H9 (cell line): ENCODE data around the gene CFAP99. TPM values are rescaled to one million over a fixed set of nuclear protein-coding genes. Genes with fewer than 3 reads are reported as not detected.

ENCODE experiments used
- DNase-seq: peaks from one replicate; pipeline ENCODE4 v3.0.0-alpha.2; 2017
- H2AFZ ChIP-seq: one replicate; pipeline ENCODE4 v1.6.1; 2013; ENCODE audit warnings: mild to moderate bottlenecking, low read length, control low read depth, moderate library complexity
- H2AK5ac ChIP-seq: 2 replicates; pipeline ENCODE4 v1.6.1; 2013; ENCODE audit warnings: low read length, control low read depth, mixed read lengths; ENCODE audit not compliant: insufficient read length
- H2BK120ac ChIP-seq: one replicate; pipeline ENCODE4 v1.6.1; 2013; ENCODE audit warnings: low read depth, mild to moderate bottlenecking, low read length, control low read depth, inconsistent platforms; ENCODE audit not compliant: poor library complexity, severe bottlenecking
- H2BK12ac ChIP-seq: 2 replicates; pipeline ENCODE4 v1.6.1; 2013; ENCODE audit warnings: low read length, control low read depth, mixed read lengths, low read depth; ENCODE audit not compliant: insufficient read length
- H2BK15ac ChIP-seq: 2 replicates; pipeline ENCODE4 v1.6.1; 2013; ENCODE audit warnings: low read depth, low read length, control low read depth
- H2BK20ac ChIP-seq: one replicate; pipeline ENCODE4 v1.6.1; 2013; ENCODE audit warnings: low read depth, mild to moderate bottlenecking, low read length, control low read depth, inconsistent platforms; ENCODE audit not compliant: poor library complexity, severe bottlenecking
- H2BK5ac ChIP-seq: 2 replicates; pipeline ENCODE4 v1.6.1; 2013; ENCODE audit warnings: low read length, control low read depth, mixed read lengths; ENCODE audit not compliant: insufficient read length
- H3K14ac ChIP-seq: 2 replicates; pipeline ENCODE4 v1.6.1; 2013; ENCODE audit warnings: low read length, control low read depth; ENCODE audit not compliant: insufficient read depth
- H3K18ac ChIP-seq: 2 replicates; pipeline ENCODE4 v1.6.1; 2013; ENCODE audit warnings: low read depth, mild to moderate bottlenecking, mixed read lengths, low read length, control low read depth; ENCODE audit not compliant: insufficient read length
- H3K23ac ChIP-seq: 2 replicates; pipeline ENCODE4 v1.6.1; 2013; ENCODE audit warnings: low read length, control low read depth, mixed read lengths, low read depth; ENCODE audit not compliant: insufficient read length
- H3K23me2 ChIP-seq: 2 replicates; pipeline ENCODE4 v1.6.1; 2013; ENCODE audit warnings: low read depth, mild to moderate bottlenecking, mixed read lengths, low read length, control low read depth; ENCODE audit not compliant: insufficient read length, poor library complexity, severe bottlenecking
- H3K27ac ChIP-seq: 2 replicates; pipeline ENCODE4 v1.5.1; 2013; ENCODE audit warnings: low read length, control low read depth, mixed read lengths, low read depth; ENCODE audit not compliant: insufficient read length
- H3K27me3 ChIP-seq: 2 replicates; pipeline ENCODE4 v1.6.1; 2013; ENCODE audit warnings: low read length, control low read depth, inconsistent platforms; ENCODE audit not compliant: insufficient read depth
- H3K4ac ChIP-seq: 2 replicates; pipeline ENCODE4 v1.6.1; 2013; ENCODE audit warnings: low read depth, mild to moderate bottlenecking, control low read depth, inconsistent platforms, low read length, moderate library complexity
- H3K4me1 ChIP-seq: 2 replicates; pipeline ENCODE4 v1.6.1; 2013; ENCODE audit warnings: low read length, control low read depth, inconsistent platforms; ENCODE audit not compliant: insufficient read depth
- H3K4me2 ChIP-seq: 2 replicates; pipeline ENCODE4 v1.6.1; 2013; ENCODE audit warnings: low read length, control low read depth, mixed read lengths; ENCODE audit not compliant: insufficient read length, insufficient read depth
- H3K56ac ChIP-seq: 2 replicates; pipeline ENCODE4 v1.6.1; 2013; ENCODE audit warnings: low read depth, mild to moderate bottlenecking, mixed read lengths, low read length, control low read depth; ENCODE audit not compliant: insufficient read length
- H3K79me1 ChIP-seq: 2 replicates; pipeline ENCODE4 v1.6.1; 2013; ENCODE audit warnings: low read depth, mild to moderate bottlenecking, moderate library complexity, low read length, control low read depth, inconsistent platforms; ENCODE audit not compliant: insufficient read depth, poor library complexity, severe bottlenecking
- H3K79me2 ChIP-seq: 2 replicates; pipeline ENCODE4 v1.6.1; 2013; ENCODE audit warnings: low read length, control low read depth, inconsistent platforms; ENCODE audit not compliant: insufficient read depth
- H3K9ac ChIP-seq: 2 replicates; pipeline ENCODE4 v1.6.1; 2013; ENCODE audit warnings: low read length, control low read depth, mixed read lengths; ENCODE audit not compliant: insufficient read length; ENCODE audit errors: extremely low read depth
- H3K9me3 ChIP-seq: one replicate; pipeline ENCODE4 v1.6.1; 2013; ENCODE audit warnings: low read depth, low read length, inconsistent platforms; ENCODE audit not compliant: control insufficient read depth
- H3T11ph ChIP-seq: one replicate; pipeline ENCODE4 v1.6.1; 2013; ENCODE audit warnings: mild to moderate bottlenecking, low read length, control low read depth, inconsistent platforms
- H4K20me1 ChIP-seq: one replicate; pipeline ENCODE4 v1.6.1; 2013; ENCODE audit not compliant: control insufficient read depth, insufficient read length, insufficient read depth
- H4K5ac ChIP-seq: 2 replicates; pipeline ENCODE4 v1.6.1; 2013; ENCODE audit warnings: low read depth, mild to moderate bottlenecking, mixed read lengths, low read length, control low read depth; ENCODE audit not compliant: insufficient read length
- H4K8ac ChIP-seq: replicated peaks from 2 replicates; pipeline ENCODE4 v1.6.1; 2013; ENCODE audit warnings: low read length, control low read depth, mixed read lengths, low read depth; ENCODE audit not compliant: insufficient read length
- H4K91ac ChIP-seq: 2 replicates; pipeline ENCODE4 v1.6.1; 2013; ENCODE audit warnings: low read depth, mild to moderate bottlenecking, moderate library complexity, mixed read lengths, low read length, control low read depth; ENCODE audit not compliant: insufficient read length
- H3K27ac Mint-ChIP-seq, 3 experiments: 2 replicates in 2 of 3; 3 replicates in 1 of 3; pipeline ENCODE4 v1.8.0; 2020 to 2021; ENCODE audit warnings: mixed read lengths in 3 of 3, mild to moderate bottlenecking in 1 of 3, moderate library complexity in 1 of 3
- H3K27me3 Mint-ChIP-seq: 2 replicates; pipeline ENCODE4 v1.8.0; 2021; ENCODE audit warnings: low read depth, mild to moderate bottlenecking, moderate library complexity, mixed read lengths
- H3K36me3 Mint-ChIP-seq, 3 experiments: 2 replicates in 2 of 3; 3 replicates in 1 of 3; pipeline ENCODE4 v1.8.0; 2020 to 2021; ENCODE audit warnings: low read depth in 3 of 3, mixed read lengths in 3 of 3; ENCODE audit not compliant: insufficient read depth in 1 of 3
- H3K4me1 Mint-ChIP-seq, 2 experiments: 2 replicates each; pipeline ENCODE4 v1.8.0; 2020; ENCODE audit warnings: mixed read lengths in 2 of 2
- H3K4me3 Mint-ChIP-seq, 2 experiments: 2 replicates in 1 of 2; 3 replicates in 1 of 2; pipeline ENCODE4 v1.8.0; 2020 to 2021; ENCODE audit warnings: mild to moderate bottlenecking in 2 of 2, mixed read lengths in 2 of 2, moderate library complexity in 1 of 2
- H3K9me3 Mint-ChIP-seq, 2 experiments: 2 replicates in 1 of 2; 3 replicates in 1 of 2; pipeline ENCODE4 v1.8.0; 2020; ENCODE audit warnings: mild to moderate bottlenecking in 2 of 2, mixed read lengths in 2 of 2, moderate library complexity in 1 of 2
- WGBS: extraction: QIAGEN DNeasy Blood & Tissue Kit; methylation state at CpG from one replicate; pipeline ENCODE4 v1.1.7; 2013; ENCODE audit warnings: missing lambda C conversion rate, low lambda C conversion rate, mixed read lengths; ENCODE audit not compliant: insufficient read length; ENCODE audit errors: extremely low coverage; 5-methylcytosine and 5-hydroxymethylcytosine counted together
- total RNA-seq: library from RNA; stranded (reverse); gene quantifications from 2 replicates; pipeline ENCODE4 v1.2.1, GENCODE V29; 2021
- TF ChIP-seq, protein P1 (sequence below): fragments of 200-600 bp; sonication (generic); conservative IDR thresholded peaks from 3 replicates; pipeline ENCODE4 v1.8.0; 2021; ENCODE audit warnings: antibody characterized with exemption, mild to moderate bottlenecking

The CFAP99 gene
- total RNA-seq, 1 experiment from 2014 or later: 0.35 TPM

GRCh38 chr4:2375427-2375826 is 43.3 kb upstream of the CFAP99 start:
- no peaks in the 10 kb centered on the region for H3K27me3 ChIP-seq
- H2AK5ac ChIP-seq: no peak overlapping the region
- H3K9ac ChIP-seq: no peak overlapping the region
- no peak overlapping the region for H2BK15ac ChIP-seq
- no peaks in the 10 kb centered on the region for H3K23me2 ChIP-seq
- H2BK12ac ChIP-seq: no peak overlapping the region
- no peak overlapping the region for H3K56ac ChIP-seq
- no peaks in the 10 kb centered on the region for H3K79me1 ChIP-seq
- H3K4me3 Mint-ChIP-seq: no peak overlapping the region
- H3K9me3 ChIP-seq: no peaks in the 10 kb centered on the region
- no peak for DNase-seq
- H3K9me3 Mint-ChIP-seq: peaks cover 13 to 14% of the 10 kb centered on the region in 2 experiments
- TF ChIP-seq, protein P1, sequence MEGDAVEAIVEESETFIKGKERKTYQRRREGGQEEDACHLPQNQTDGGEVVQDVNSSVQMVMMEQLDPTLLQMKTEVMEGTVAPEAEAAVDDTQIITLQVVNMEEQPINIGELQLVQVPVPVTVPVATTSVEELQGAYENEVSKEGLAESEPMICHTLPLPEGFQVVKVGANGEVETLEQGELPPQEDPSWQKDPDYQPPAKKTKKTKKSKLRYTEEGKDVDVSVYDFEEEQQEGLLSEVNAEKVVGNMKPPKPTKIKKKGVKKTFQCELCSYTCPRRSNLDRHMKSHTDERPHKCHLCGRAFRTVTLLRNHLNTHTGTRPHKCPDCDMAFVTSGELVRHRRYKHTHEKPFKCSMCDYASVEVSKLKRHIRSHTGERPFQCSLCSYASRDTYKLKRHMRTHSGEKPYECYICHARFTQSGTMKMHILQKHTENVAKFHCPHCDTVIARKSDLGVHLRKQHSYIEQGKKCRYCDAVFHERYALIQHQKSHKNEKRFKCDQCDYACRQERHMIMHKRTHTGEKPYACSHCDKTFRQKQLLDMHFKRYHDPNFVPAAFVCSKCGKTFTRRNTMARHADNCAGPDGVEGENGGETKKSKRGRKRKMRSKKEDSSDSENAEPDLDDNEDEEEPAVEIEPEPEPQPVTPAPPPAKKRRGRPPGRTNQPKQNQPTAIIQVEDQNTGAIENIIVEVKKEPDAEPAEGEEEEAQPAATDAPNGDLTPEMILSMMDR: no peak
- no peak overlapping the region for H2BK5ac ChIP-seq
- no peak overlapping the region for H3K14ac ChIP-seq
- no peak overlapping the region for H3K18ac ChIP-seq
- no peak overlapping the region for H4K91ac ChIP-seq
- H4K5ac ChIP-seq: no peak overlapping the region
- H3K27ac ChIP-seq: no peak overlapping the region
- H3K4me2 ChIP-seq: no peak overlapping the region
- no peaks in the 10 kb centered on the region for H3K79me2 ChIP-seq
- H2BK20ac ChIP-seq: no peak overlapping the region
- H3K4ac ChIP-seq: no peak overlapping the region
- no peak overlapping the region for H2BK120ac ChIP-seq
- WGBS: no CpG with 5 or more reads among the region's 10 CpGs
- H2AFZ ChIP-seq: no peak overlapping the region
- H3K36me3 Mint-ChIP-seq: peaks cover 7 to 12% (median 8%) of the 10 kb centered on the region in 3 experiments
- peaks cover 13% of the 10 kb centered on the region for H3K27me3 Mint-ChIP-seq
- H4K8ac ChIP-seq: no peak overlapping the region
- H3K4me1 ChIP-seq: no peaks in the 10 kb centered on the region
- H3K4me1 Mint-ChIP-seq: peaks cover 2 to 5% of the 10 kb centered on the region in 2 experiments; a peak in 2 of 4 replicates
- H4K20me1 ChIP-seq: no peaks in the 10 kb centered on the region
- no peak overlapping the region for H3T11ph ChIP-seq
- no peak overlapping the region for H3K23ac ChIP-seq
- H3K27ac Mint-ChIP-seq: no peak overlapping the region
